T-helper 1 cell (primary cell): ENCODE data around the gene RUNX2.

ENCODE experiments used
- DNase-seq, 5 donors: peaks; one replicate each; pipeline ENCODE4 v3.0.0-alpha.2; 2012 to 2020

The RUNX2 gene

DNA sequence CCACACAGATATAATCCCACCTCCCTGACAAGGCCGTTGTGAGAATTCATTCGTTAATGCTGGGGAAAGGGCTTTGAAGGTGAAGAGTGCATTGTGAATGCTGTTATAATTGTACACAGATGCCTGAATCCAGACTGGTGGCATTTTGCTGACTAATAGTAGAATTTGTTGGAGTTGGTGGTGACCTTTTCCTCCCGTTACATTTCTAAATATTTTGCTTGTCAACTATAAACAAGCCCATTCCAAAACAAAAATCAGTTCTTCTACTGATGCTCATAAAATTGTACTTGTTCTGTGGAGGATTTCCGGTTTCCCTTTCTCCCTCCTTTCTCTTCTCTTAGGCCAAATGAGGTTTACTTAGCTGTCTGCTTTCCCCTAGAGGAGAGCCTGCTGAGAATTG, 302.7 kb downstream of the RUNX2 start:
- DNase-seq = no peak

GRCh38 chr6:45631396-45631795, 303.3 kb downstream of the RUNX2 start:
- DNase-seq = no peak

DNA sequence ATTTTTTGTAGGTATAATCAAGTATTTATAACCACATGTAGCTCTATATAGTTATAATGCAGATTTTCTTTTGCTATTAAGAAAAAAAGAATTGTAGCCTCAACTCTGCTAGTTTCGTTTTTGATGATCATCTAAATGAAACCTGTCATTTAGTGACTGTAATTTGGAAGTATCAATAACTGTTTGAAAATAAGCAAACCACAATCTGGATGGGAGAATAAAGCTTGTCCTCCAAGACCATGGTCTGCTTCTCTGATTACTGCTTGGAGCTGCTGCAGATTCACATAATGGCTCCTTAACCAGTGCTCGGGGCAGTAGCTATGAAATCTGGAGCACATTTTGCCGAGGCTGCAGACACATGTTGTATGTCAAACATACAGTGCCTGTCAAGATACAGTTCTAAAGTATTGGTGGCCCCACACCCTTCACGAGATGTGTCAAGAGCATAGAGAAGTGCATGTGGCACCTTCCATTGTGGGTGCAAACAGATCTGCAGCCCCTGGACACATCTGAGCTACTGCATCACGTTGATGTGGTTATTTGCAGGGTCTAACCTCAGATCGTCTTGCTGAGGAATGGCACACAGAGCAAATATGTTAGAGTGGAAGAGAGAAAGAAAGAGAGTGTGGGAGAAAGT, 305.3 kb downstream of the RUNX2 start:
- peak in 1 of 5 donors; percentile 12 for DNase-seq

GRCh38 chr6:45634231-45634630, 306.1 kb downstream of the RUNX2 start:
- no peak for DNase-seq

- no peak for DNase-seq
Observed at GRCh38 chr6:45635284-45635867, 307.2 kb downstream of the RUNX2 start.

DNA sequence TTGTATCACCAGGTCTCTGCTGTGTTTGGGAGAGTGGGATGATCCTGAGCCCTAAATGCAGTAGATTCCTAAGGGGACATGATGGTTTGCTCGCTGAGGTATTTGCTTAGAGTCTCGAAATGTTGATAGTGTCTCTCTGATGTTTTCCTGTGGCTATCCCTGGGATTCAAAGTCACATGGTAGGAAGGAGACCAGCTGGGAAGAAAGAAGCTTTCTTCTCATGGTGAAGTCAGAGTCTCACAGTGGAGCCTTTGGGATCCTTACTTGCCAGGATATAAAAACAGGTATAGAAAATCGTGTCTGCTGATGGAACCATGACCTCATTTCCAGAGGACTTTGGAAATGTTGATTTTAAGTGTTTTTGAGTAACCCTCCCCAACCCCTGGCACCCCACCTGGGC, 308.9 kb downstream of the RUNX2 start:
- no peak for DNase-seq

GRCh38 chr6:45637611-45638257, 309.6 kb downstream of the RUNX2 start:
- DNase-seq = no peak

- no peak for DNase-seq
Observed at GRCh38 chr6:45640081-45640491, 312.0 kb downstream of the RUNX2 start.

- no peak for DNase-seq
Observed at GRCh38 chr6:45640811-45641210, 312.7 kb downstream of the RUNX2 start.

DNA sequence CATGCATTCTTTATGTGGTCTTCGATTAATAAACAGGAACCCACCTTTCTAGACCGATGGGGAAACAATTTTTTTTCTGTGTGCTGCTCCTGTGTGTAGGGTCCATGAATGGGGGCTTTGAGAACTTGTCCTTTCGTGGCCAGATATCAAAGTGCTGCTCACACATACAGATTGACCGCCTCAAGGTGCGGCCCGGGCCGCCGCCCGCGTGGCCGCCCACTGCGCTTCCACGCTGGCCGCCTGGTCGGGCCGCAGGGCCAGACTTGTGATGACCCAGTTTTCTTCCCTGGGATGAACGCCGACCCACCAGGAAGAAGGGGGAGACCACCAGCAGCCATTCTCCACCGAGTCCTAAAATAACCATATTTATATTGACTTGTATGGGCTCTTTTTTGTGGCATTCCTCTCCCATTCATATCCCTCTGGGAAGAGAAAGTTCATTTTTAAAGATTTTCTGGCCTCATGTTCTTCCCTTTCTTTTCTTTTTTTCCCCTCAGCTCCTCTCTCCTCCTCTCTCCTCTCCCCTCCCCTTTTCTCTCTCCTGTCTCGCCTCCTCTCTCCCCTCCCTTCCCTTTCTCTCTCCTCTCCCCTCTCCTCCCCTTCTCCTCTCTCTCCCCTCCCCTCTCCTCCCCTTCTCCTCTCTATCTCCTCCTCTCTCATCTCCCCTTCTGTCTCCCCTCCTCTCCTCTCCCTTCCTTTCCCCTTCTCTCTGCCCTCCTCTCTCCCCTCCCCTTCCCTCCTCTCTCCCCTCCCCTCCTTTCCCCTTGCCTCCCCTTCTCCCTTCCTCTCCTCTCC, 314.4 kb downstream of the RUNX2 start:
- no peak for DNase-seq

- no peak for DNase-seq
Observed at GRCh38 chr6:45643126-45643525, 315.0 kb downstream of the RUNX2 start.

DNA sequence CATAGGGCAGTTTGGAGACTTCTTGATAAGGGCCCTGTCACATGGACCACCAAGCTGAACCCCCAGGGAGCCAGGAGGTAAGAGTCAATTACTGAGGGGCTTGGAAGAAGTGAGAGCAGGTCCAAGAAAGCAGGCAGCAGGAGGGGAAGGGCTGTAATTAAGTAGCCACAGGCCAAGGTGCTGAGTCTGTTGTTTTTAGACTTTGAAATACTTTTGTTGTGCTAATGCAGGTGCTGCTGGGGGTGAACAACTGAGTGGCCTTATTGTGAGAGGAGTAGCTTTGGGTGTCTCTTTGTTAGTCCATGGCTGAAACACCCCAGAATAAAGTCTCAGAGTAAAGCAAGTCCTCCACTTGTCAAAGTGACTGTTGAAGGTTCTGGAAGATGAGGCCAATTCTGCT, 316.6 kb downstream of the RUNX2 start:
- no peak for DNase-seq

DNA sequence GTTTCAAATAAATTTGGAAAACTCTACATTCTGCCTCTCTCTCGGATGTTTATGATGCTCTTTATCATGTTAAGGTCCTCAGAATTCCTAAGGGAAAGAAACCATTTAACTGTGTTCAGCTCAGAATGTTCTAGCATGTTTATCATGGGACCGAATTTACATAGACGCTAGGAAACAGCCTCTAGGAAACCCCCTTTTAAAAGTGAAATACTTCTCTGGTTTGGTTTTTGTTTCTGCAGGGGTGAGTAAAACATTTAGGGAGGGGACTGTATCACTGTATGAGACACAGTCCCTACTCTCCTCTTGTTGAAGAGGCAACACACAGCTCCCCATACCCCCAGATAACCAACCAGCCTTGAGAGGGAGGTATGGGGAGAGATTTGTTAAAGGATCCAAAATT, 317.2 kb downstream of the RUNX2 start:
- no peak for DNase-seq

DNA sequence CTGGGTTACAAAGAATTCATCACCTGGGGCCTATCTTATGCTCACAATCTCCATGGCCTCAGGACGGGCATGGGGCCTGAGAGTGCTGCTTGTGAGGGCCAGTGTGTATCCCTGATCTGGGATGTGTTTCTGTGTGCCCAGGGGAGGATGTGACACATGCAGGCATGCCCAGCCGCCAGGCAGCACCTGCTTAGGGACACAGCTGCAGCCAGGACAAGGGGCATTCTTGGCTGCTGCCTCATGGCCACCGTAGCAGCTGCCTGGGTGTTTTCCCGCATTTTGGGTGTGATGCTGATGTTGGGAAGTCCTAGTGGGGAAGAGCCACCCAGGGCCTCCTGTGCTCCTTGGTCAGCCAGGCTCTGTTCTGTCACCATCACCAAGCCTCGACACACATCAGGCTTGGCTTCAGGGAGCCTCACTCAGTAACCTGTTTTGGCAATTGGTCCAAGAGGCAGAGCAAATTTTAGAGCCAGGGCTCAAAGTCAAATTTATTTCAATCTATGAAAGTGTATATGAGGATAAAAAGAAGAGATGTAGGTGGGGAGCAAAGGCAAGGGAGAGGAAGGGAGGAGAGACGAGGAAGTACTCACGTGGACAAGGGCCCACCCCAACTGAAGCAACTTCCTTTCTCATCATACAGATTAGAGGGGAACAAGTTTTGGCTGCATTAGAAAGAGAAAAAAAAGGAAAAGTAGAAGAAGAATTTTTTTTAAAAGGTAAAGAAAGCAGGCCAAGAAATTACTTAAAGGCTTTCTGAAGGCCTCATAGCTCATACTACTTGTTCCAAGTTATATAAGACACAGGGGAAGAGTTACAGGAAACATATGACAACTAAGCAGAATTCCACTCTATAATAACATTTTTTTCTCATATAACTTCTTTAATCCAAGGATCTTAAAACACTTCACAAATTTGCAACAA, 319.5 kb downstream of the RUNX2 start:
- no peak for DNase-seq

DNA sequence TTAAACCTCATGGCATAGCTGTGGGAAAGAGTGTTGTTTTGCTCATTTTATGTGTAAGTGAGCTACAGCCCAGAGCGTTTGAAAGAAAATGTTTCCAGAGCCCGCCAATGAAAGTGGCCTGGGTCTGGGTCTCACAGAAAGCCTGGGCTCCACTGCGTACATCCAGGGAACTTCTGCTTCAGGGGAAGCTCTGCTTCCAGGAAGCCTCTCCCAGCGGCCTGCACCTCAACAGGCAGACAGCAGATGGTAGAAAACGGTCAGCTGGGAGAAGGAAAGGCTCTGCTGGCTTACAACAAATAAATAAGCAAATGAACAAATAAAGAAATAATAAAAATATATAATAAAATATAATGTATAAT, 320.1 kb downstream of the RUNX2 start:
- no peak for DNase-seq

DNA sequence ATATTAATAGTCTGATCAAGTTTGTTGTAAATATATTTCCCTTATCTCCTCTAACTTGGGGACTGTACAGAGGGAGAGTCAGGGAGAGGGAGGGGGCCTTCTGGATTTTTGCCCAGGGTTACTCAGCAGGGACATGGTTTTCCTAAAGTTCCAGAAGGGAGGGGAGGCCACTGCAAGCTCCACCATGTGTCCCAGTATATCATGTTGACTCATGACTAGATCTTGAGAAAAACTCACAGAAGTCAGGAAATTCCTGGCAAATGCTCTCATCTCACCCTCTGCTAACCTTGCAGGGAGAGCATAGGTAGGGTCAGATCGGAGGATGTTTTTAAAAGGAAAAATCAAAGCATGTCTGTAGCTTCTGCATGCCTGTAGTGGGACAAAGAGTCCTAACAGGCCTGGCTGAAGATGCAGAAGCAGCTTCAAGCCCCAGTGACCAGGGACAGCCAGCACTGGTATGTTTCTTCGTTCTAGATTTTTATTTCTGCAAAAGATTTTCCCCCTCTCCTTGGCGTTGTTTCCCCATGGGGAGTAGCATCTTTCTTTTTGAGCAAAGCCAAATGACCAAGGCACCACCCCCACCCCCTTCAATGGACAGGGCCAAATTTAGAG, 322.5 kb downstream of the RUNX2 start:
- DNase-seq = no peak

DNA sequence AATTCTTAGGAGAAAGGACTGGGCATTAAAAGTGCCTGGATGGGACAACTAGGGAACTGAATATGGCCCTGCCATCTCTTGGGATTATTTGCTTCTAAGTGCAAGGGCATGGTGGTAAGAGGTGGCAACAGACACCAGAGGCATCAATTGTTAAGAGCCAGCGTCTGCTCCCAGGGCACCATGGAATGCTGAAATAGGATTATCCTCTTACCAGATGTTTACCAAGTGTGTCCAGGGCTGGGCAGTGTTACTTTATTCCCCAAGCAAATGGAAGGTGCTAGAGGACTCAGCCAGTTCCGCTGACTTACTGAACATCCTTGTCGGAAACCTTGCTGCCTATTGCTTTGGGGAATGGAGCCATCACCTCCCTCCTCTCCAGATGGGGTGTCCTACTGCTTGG, 323.2 kb downstream of the RUNX2 start:
- no peak for DNase-seq

- DNase-seq = no peak
Observed at GRCh38 chr6:45652416-45652815, 324.3 kb downstream of the RUNX2 start.

- DNase-seq = no peak
Observed at GRCh38 chr6:45653117-45653883, 325.2 kb downstream of the RUNX2 start.

DNA sequence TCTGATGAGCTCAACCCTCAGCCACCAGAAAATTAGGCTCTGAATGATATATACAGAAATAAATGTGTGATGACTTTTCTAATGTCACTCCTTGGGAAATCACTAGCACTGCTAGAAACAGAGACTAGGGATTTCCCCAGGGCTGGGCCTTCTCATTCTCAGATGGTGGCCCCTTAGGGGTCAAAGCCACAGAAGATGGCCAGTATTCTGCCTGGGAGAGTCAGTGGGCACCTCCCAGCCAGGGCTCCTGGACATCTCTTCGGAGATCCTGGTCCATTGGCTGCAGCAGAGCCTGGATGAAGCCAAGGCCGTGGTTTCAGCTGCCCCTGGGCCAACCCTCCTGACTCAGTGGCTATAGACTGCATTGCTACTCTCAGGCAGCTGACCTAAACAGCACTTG, 326.5 kb downstream of the RUNX2 start:
- DNase-seq = no peak

DNA sequence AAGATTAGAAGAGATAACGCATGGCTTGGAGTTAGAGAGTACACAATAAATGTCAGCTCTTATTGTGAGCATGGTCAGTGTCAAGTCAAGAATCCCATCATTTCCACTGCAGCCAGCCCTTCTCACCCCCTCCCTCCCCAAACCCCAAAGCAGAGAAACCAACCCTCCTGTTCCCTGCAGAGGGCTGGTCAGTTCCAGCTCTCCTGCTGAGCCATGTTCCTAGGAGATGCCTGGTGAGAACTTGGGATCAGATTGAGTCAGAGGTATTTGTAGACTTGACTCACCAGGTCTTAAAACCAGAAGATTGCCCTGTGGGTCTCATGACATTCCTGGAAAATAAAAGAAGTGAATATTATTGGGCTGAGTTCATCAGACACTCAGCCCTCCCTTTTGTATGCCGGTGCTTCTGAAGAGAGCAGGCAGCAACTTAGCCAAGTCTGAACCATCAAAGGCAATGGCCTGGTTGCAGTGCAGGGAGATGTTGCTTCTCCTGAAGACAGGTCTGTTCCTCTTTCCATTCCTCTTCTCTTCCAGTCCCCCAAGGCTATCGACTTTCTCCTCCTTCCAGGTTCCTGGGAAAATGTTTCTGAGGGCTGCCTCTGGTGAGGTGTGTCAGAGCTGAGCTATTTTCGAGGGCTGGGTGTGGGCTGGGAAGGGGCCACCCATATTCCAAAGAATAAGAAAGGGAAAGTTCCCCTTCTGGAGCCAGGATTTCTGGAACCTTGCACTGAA, 327.8 kb downstream of the RUNX2 start:
- no peak for DNase-seq
